ENCODE data around the gene TUBA3E.
"Not testable (repeated sequence)": the region's sequence is repeated elsewhere in the genome, so short reads cannot be mapped to it uniquely, and the experiment has no call there.

The TUBA3E gene

GRCh38 chr2:130198343-130198742 lies at the start of gene TUBA3E:
TUBA3E (minus strand) TSS chr2:130198439; CDS start chr2:130198360, 79 bp downstream.
- DNase-seq: no peak

GRCh38 chr2:130246430-130246829 lies 48.2 kb upstream of the TUBA3E start:
- DNase-seq: no peak

GRCh38 chr2:130245976-130246375 lies 47.7 kb upstream of the TUBA3E start:
- DNase-seq: no peak

DNA sequence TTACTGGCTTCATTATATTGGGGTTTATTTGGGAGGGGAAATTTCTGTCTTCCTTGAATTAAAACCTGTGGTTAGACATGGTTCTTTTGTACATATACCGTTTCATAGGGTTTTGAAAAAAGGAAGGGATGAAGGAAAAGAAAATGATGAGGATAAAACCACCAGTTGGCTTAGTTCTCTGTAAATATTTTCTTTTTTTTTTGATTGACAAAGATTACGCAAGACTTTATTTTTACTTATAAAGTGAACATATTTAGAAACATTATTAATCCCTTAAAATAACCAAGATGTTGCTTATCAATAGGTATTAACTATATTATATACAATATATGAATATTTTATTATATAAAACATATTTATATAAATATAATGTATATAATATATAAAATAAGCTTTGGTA lies 45.1 kb upstream of the TUBA3E start:
- DNase-seq: no peak

DNA sequence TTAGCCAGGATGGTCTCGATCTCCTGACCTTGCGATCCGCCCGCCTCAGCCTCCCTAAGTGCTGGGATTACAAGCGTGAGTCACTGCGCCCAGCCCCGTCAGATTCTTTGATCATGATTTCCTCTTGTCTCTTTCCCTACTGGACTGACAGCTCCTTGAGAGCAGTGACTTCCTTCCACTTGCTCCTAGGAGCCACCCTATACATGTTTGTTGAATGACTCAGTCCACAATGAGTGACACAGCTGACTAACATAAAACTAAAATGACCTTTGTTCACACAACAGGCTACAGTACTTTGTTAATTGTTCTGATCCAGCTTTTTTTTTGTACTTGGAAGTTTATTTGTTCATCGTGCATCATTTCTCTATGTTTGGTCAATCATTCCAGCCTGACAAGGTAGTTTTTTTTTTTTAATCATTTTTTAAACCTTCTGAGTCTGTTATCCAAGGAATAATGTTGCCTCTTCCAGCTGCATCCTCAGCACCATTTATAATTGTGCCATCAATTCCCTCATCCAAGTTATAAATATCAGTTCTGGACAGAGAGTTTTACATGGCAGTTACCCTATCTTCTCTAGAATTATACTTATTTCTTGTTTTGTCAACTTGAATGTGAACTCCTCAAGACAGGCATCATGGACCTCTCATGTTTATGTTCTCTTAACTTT lies 42.9 kb upstream of the TUBA3E start:
- no peak for DNase-seq

GRCh38 chr2:130239581-130239980 lies 41.3 kb upstream of the TUBA3E start:
- DNase-seq: not testable (repeated sequence)

GRCh38 chr2:130233066-130233465 lies 34.8 kb upstream of the TUBA3E start:
- not testable (repeated sequence) for DNase-seq

GRCh38 chr2:130231656-130232055 lies 33.4 kb upstream of the TUBA3E start:
- no peak for DNase-seq

GRCh38 chr2:130230907-130231306 lies 32.7 kb upstream of the TUBA3E start:
- not testable (repeated sequence) for DNase-seq

GRCh38 chr2:130230376-130230775 lies 32.1 kb upstream of the TUBA3E start:
- not testable (repeated sequence) for DNase-seq

DNA sequence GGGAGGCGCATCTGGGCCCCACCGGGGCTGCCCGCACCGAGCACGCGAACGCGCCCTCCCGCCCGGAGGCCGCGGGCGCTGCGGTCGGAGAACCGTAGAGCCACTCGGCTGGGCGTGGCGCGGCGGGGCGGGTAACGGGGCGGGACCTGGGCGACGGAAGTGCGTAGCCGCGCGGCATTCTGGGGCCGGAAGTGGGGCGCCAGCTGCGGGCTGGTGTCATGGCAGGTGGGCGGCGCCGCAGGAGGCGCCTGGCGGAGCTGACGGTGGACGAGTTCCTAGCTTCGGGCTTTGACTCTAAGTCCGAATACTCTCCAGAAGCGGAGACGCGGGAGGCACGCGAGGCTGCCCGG lies 30.9 kb upstream of the TUBA3E start:
- DNase-seq: not testable (repeated sequence)

GRCh38 chr2:130228467-130229160 lies 30.4 kb upstream of the TUBA3E start:
- DNase-seq: not testable (repeated sequence)

GRCh38 chr2:130228005-130228404 lies 29.8 kb upstream of the TUBA3E start:
- not testable (repeated sequence) for DNase-seq

GRCh38 chr2:130222523-130222922 lies 24.3 kb upstream of the TUBA3E start:
- not testable (repeated sequence) for DNase-seq

GRCh38 chr2:130220505-130220904 lies 22.3 kb upstream of the TUBA3E start:
- DNase-seq: not testable (repeated sequence)

- DNase-seq: not testable (repeated sequence)
Measured at GRCh38 chr2:130219147-130219546, 20.9 kb upstream of the TUBA3E start.

GRCh38 chr2:130207051-130207450 lies 8.8 kb upstream of the TUBA3E start:
- DNase-seq: not testable (repeated sequence)

GRCh38 chr2:130203150-130203549 lies 4.9 kb upstream of the TUBA3E start:
- not testable (repeated sequence) for DNase-seq

DNA sequence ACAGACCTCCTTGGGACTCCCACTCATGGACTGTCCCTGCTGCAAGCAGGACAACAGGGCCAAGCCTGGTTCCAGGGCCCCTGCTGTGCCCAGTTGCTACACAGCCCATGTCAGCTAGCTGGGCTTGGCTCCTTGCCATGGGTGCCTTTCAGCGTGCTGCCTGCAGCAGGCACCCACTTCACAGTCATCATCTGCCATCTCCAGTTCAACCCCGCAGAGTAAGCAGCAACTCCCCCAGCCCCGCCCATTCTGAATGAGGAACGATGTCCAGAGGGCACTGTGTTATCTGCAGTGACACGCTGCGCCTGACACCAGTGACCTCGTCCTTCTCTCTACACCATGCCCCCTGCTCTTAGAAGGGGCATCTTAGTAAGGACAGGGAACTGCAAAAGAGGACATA lies 4.3 kb upstream of the TUBA3E start:
- DNase-seq: not testable (repeated sequence)

DNA sequence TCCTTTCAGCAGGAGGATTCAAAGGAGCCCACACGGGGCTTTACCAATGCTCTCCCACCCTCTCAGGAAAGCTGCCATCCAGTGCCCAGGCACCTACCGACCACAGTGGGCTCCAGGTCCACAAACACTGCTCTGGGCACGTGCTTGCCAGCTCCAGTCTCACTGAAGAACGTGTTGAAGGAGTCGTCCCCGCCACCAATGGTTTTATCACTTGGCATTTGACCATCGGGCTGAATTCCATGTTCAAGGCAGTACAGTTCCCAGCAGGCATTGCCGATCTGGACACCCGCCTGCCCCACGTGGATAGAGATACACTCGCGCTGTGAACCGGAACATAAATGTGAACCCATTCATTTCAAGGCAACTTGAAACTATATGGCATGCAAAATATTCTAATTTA lies 2.2 kb downstream of the TUBA3E start:
- DNase-seq: not testable (repeated sequence)

DNA sequence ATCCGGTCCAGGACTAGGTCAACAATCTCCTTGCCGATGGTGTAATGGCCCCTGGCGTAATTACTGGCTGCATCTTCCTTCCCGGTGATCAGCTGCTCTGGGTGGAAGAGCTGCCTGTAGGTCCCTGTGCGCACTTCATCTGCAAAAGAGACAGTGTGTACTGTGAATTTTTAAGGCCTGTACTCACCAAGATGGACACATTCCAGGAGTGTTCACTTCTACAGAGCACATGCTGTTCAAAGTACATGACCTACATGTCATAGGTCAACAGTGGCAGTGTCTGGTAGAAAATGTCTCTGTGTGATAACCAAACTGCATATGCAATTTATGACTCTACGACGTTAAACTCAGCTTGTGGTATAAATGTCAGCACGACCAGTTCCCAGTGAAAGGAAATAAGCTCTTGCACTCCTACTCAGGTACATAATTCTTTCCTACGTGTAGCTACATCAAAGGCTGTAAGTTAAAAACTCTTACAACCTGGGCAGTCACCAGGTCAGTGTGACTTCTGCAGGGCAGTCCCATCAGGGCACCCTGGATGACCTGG lies 3.1 kb downstream of the TUBA3E start:
- DNase-seq: not testable (repeated sequence)

GRCh38 chr2:130193824-130194223 lies 4.4 kb downstream of the TUBA3E start:
- not testable (repeated sequence) for DNase-seq

- not testable (repeated sequence) for DNase-seq
Measured at GRCh38 chr2:130192451-130192850, 5.8 kb downstream of the TUBA3E start.

GRCh38 chr2:130191319-130191718 lies 6.9 kb downstream of the TUBA3E start:
- DNase-seq: not testable (repeated sequence)

All from DMS79 treated with DMSO at 0.1 percent for 48 hours (cell line).